HepG2 (cell line): ENCODE data around the gene CSMD2. TPM values are rescaled to one million over a fixed set of nuclear protein-coding genes. Genes with fewer than 3 reads are reported as not detected.

Experiments
- ATAC-seq: fragments of 200-7000 bp; cut with Tn5 transposase; 3 replicates; pipeline ENCODE4 v1.9.1; 2020; ENCODE audit warnings: mild to moderate bottlenecking, moderate library complexity
- BruUV-seq: library from RNA; stranded (reverse); fragments of 400-500 nt; replicated peaks from 2 replicates; lab custom pipeline; 2021; lab: Mats Ljungman, UMichigan
- CTCF ChIA-PET: fragments of 300-600 bp; formaldehyde crosslinking; extraction: SDS; loops from one replicate; lab custom pipeline; 2021; ENCODE audit warnings: low total read pairs, inconsistent platforms, low intra/inter-chr PET ratio; lab: Yijun Ruan, JAX
- POLR2A ChIA-PET: fragments of 350-600 bp; sonication (Branson Sonifier 250); formaldehyde crosslinking; loops from one replicate; lab custom pipeline; 2020; ENCODE audit warnings: antibody characterized with exemption, inconsistent platforms; lab: Yijun Ruan, JAX
- DNase-seq: peaks from one replicate; pipeline ENCODE4 v3.0.0-alpha.2; 2015; ENCODE audit warnings: low spot score
- FAIRE-seq: peaks from 3 replicates; lab custom pipeline; 2011; peaks lifted over from hg19 to GRCh38; lab: Jason Lieb, UNC
- H2AFZ ChIP-seq: one replicate; pipeline ENCODE4 v1.6.1; 2011; ENCODE audit warnings: low read length, inconsistent platforms
- H3K27ac ChIP-seq: fragments of 300-600 bp; 3 replicates; pipeline ENCODE4 v1.8.0; 2011; ENCODE audit warnings: mixed run types, mild to moderate bottlenecking, mixed read lengths, low read length, inconsistent platforms; ENCODE audit not compliant: insufficient read depth; ENCODE audit errors: extremely low read length
- H3K27me3 ChIP-seq, 2 experiments: fragments of 200-600 bp in 1 of 2; 2 replicates in 1 of 2; 3 replicates in 1 of 2; pipeline versions ENCODE4 v1.6.0 to v1.8.0; 2011; ENCODE audit warnings: low read length in 2 of 2, mild to moderate bottlenecking in 2 of 2, moderate library complexity in 2 of 2, inconsistent platforms in 1 of 2; ENCODE audit not compliant: insufficient read depth in 2 of 2, control insufficient read depth in 1 of 2
- H3K36me3 ChIP-seq, 2 experiments: fragments of 200-600 bp in 1 of 2; replicated peaks in 1 of 2; 2 replicates in 1 of 2; 3 replicates in 1 of 2; pipeline versions ENCODE4 v1.5.1 to v1.8.0; 2011; ENCODE audit warnings: low read length in 2 of 2, inconsistent platforms in 1 of 2; ENCODE audit not compliant: insufficient read depth in 2 of 2, control insufficient read depth in 1 of 2
- H3K4me1 ChIP-seq: 2 replicates; pipeline ENCODE4 v1.5.1; 2012; ENCODE audit warnings: low read length, inconsistent platforms; ENCODE audit not compliant: insufficient read depth
- H3K4me2 ChIP-seq: 2 replicates; pipeline ENCODE4 v1.6.0; 2011; ENCODE audit warnings: low read depth, low read length, inconsistent platforms
- H3K4me3 ChIP-seq, 3 experiments: fragments of 200-600 bp in 1 of 3; sonication (generic), shearing (Covaris generic) in 1 of 3; replicated peaks in 1 of 3; 2 replicates each; pipeline ENCODE4 v1.5.1; 2011 to 2016; ENCODE audit warnings: low read length in 3 of 3, inconsistent platforms in 2 of 3, low read depth in 2 of 3, mild to moderate bottlenecking in 2 of 3, control low read depth in 1 of 3, mixed read lengths in 1 of 3; ENCODE audit not compliant: insufficient read depth in 1 of 3
- H3K79me2 ChIP-seq: one replicate; pipeline ENCODE4 v1.6.1; 2011; ENCODE audit warnings: low read length, inconsistent platforms; ENCODE audit not compliant: insufficient read depth
- H3K9ac ChIP-seq: 2 replicates; pipeline ENCODE4 v1.6.0; 2011; ENCODE audit warnings: mild to moderate bottlenecking, low read depth, low read length, inconsistent platforms; ENCODE audit not compliant: insufficient read depth
- H3K9me3 ChIP-seq: 2 replicates; pipeline ENCODE4 v1.5.1; 2012; ENCODE audit warnings: mild to moderate bottlenecking, low read length
- H4K20me1 ChIP-seq: 2 replicates; pipeline ENCODE4 v1.6.0; 2011; ENCODE audit warnings: inconsistent platforms, mild to moderate bottlenecking, low read length, moderate library complexity; ENCODE audit not compliant: insufficient read depth
- BATF2 ChIP-seq: sonication (generic); formaldehyde crosslinking; IDR thresholded peaks from 2 replicates; pipeline ENCODE4 v1.8.0; 2022; ENCODE audit warnings: mild to moderate bottlenecking, missing genetic modification reagents, moderate library complexity
- CBX2 ChIP-seq, 2 experiments: fragments of 200-600 bp in 1 of 2; sonication (generic); formaldehyde crosslinking in 1 of 2; IDR thresholded peaks; 2 replicates each; pipeline versions ENCODE4 v1.7.0 to v1.8.1; 2018 to 2022; ENCODE audit warnings: low read depth in 2 of 2, low read length in 1 of 2, mild to moderate bottlenecking in 1 of 2, missing genetic modification reagents in 1 of 2
- GABPB1 ChIP-seq: IDR thresholded peaks from 2 replicates; pipeline ENCODE4 v1.6.1; 2016; ENCODE audit warnings: mild to moderate bottlenecking, missing genetic modification reagents, moderate library complexity, missing compliant biosample characterization
- HOXA7 ChIP-seq: sonication (generic); formaldehyde crosslinking; IDR thresholded peaks from 2 replicates; pipeline ENCODE4 v1.8.1; 2022; ENCODE audit warnings: mild to moderate bottlenecking, missing genetic modification reagents, moderate library complexity
- KDM3A ChIP-seq: IDR thresholded peaks from 2 replicates; pipeline ENCODE4 v1.6.1; 2018; ENCODE audit warnings: low read depth, missing compliant biosample characterization
- KLF13 ChIP-seq: sonication (generic); formaldehyde crosslinking; IDR thresholded peaks from 2 replicates; pipeline ENCODE4 v1.4.0; 2020; ENCODE audit warnings: mild to moderate bottlenecking, missing genetic modification reagents
- MXD4 ChIP-seq: IDR thresholded peaks from 2 replicates; pipeline ENCODE4 v1.6.1; 2016; ENCODE audit warnings: mild to moderate bottlenecking, missing biosample characterization, missing genetic modification reagents
- NFIB ChIP-seq: sonication (generic); formaldehyde crosslinking; IDR thresholded peaks from 2 replicates; pipeline ENCODE4 v1.9.0; 2021; ENCODE audit warnings: missing genetic modification reagents, mild to moderate bottlenecking, borderline replicate concordance
- NFYC ChIP-seq: IDR thresholded peaks from 2 replicates; pipeline ENCODE4 v1.6.1; 2016; ENCODE audit warnings: missing genetic modification reagents, missing compliant biosample characterization
- NR1H2 ChIP-seq: sonication (generic); formaldehyde crosslinking; IDR thresholded peaks from 2 replicates; pipeline ENCODE4 v1.8.1; 2022; ENCODE audit warnings: low read depth, missing genetic modification reagents, borderline replicate concordance
- POLR2AphosphoS5 ChIP-seq: IDR thresholded peaks from 2 replicates; pipeline ENCODE4 v1.6.1; 2012; ENCODE audit warnings: low read depth, low read length
- SMC3 ChIP-seq: IDR thresholded peaks from 2 replicates; pipeline ENCODE4 v1.6.1; 2011; ENCODE audit warnings: low read length, improper control_type of control experiment
- TMF1 ChIP-seq: sonication (generic); formaldehyde crosslinking; IDR thresholded peaks from 2 replicates; pipeline ENCODE4 v1.8.1; 2022; ENCODE audit warnings: low read depth, missing genetic modification reagents
- ZNF136 ChIP-seq: sonication (generic); formaldehyde crosslinking; IDR thresholded peaks from 2 replicates; pipeline ENCODE4 v1.8.1; 2022; ENCODE audit warnings: low read depth, mild to moderate bottlenecking, moderate library complexity, missing genetic modification reagents
- ZNF235 ChIP-seq: sonication (generic); formaldehyde crosslinking; IDR thresholded peaks from 2 replicates; pipeline ENCODE4 v1.8.1; 2023; ENCODE audit warnings: mild to moderate bottlenecking, missing genetic modification reagents, borderline replicate concordance
- ZNF543 ChIP-seq: sonication (generic); formaldehyde crosslinking; IDR thresholded peaks from 2 replicates; pipeline ENCODE4 v1.4.0; 2020; ENCODE audit warnings: mild to moderate bottlenecking, missing genetic modification reagents
- ZNF597 ChIP-seq: sonication (generic); formaldehyde crosslinking; IDR thresholded peaks from 2 replicates; pipeline ENCODE4 v1.5.0; 2020; ENCODE audit warnings: missing genetic modification reagents
- WGBS: methylation state at CpG from one replicate; pipeline ENCODE4 v1.1.6; 2017; ENCODE audit warnings: low lambda C conversion rate; 5-methylcytosine and 5-hydroxymethylcytosine counted together
- in situ Hi-C: cut with HindIII; loops from 2 replicates; pipeline ENCODE4 v1.10.0; 2017; ENCODE audit warnings: low pct_unique_long_range_greater_than_20kb; ENCODE audit not compliant: extremely low pct_ligation_motif_present
- intact Hi-C: fragments of 100-400 bp; cut with micrococcal nuclease; formaldehyde crosslinking; loops from one replicate; pipeline ENCODE4 v1.10.0; 2022; ENCODE audit not compliant: unreplicated experiment
- polyA plus RNA-seq, 8 experiments: library from polyadenylated mRNA; depleted of rRNA in 3 of 8; stranded (reverse) in 7 of 8; unstranded in 1 of 8; fragments of >200 nt; fragmentation: Illumina TruSeq in 4 of 8; extraction: Trizol in 4 of 8; gene quantifications; 2 replicates each; pipeline versions ENCODE4 v1.2.1 to v1.2.3, GENCODE V29; 2011 to 2016; ENCODE audit warnings: low read depth in 4 of 8, missing spikeins in 1 of 8, mixed read lengths in 1 of 8; ENCODE audit not compliant: insufficient read depth in 1 of 8
- total RNA-seq, 5 experiments: library from RNA; depleted of rRNA; stranded (reverse); fragments of >200 nt; fragmentation: Illumina TruSeq; extraction: Trizol; gene quantifications; 2 replicates each; pipeline ENCODE4 v1.2.3, GENCODE V29; 2016; ENCODE audit warnings: low read depth in 1 of 5

Gene CSMD2
- total and polyA plus RNA-seq, 2 of the 13 experiments (the other 11 are each of a cell fraction or from before 2014, with no cell fraction given), result not detected

GRCh38 chr1:34054920-34055319 lies 110.1 kb downstream of the CSMD2 start:
- no peaks in the 10 kb centered on the region for H3K4me1 ChIP-seq
- no peak for TF ChIP-seq ZNF235 (CRISPR knock-in tag)
- no peak for TF ChIP-seq ZNF543 (CRISPR knock-in tag)
- TF ChIP-seq POLR2AphosphoS5, result no peak
- TF ChIP-seq NFYC, result no peak
- no peak for TF ChIP-seq HOXA7 (CRISPR knock-in tag)
- TF ChIP-seq, all 625 proteins: peak for 0
- no TSS peak for BruUV-seq
- CTCF ChIA-PET, result no interaction called here
- Histone ChIP-seq H3K27ac (no peak overlapping the region), H3K36me3 (no peaks in the 10 kb centered on the region), H3K4me2 (no peak overlapping the region), H3K79me2 (no peaks in the 10 kb centered on the region), H2AFZ (no peak overlapping the region), H3K9ac (no peak overlapping the region), H4K20me1 (no peaks in the 10 kb centered on the region), H3K4me3 (no peak overlapping the region), H3K27me3 (no peaks in the 10 kb centered on the region), H3K9me3 (peaks cover 15% of the 10 kb centered on the region)
- in situ Hi-C loops, result no loop called here
- DNase-seq (no peak), FAIRE-seq (no peak), ATAC-seq (no peak)
- POLR2A ChIA-PET, result no interaction called here
- WGBS, result 27% methylated on average over 1 of the region's 1 CpG
- intact Hi-C loops, result no loop called here

GRCh38 chr1:34053660-34054059 lies 111.4 kb downstream of the CSMD2 start:
- 52% methylated on average over 2 of the region's 2 CpGs for WGBS
- no peak overlapping the region for H2AFZ ChIP-seq
- H3K9ac ChIP-seq, result no peak overlapping the region
- POLR2A ChIA-PET, result no interaction called here
- no peaks in the 10 kb centered on the region for H4K20me1 ChIP-seq
- no peak overlapping the region for H3K4me2 ChIP-seq
- no peaks in the 10 kb centered on the region for H3K36me3 ChIP-seq
- peaks cover 23% of the 10 kb centered on the region for H3K9me3 ChIP-seq
- BruUV-seq, result no TSS peak
- H3K79me2 ChIP-seq, result no peaks in the 10 kb centered on the region
- no peak overlapping the region for H3K4me3 ChIP-seq
- TF ChIP-seq NFIB (CRISPR knock-in tag) (no peak), ZNF597 (CRISPR knock-in tag) (no peak), BATF2 (CRISPR knock-in tag) (no peak), KDM3A (CRISPR knock-in tag) (no peak), MXD4 (CRISPR knock-in tag) (no peak), GABPB1 (CRISPR knock-in tag) (no peak), ZNF136 (CRISPR knock-in tag) (no peak), SMC3 (no peak), NR1H2 (CRISPR knock-in tag) (no peak), TMF1 (no peak), CBX2 (IDR thresholded peaks at IDR 0.05; ENCODE audit: low read depth, low read length) (no peak), CBX2 (CRISPR knock-in tag; IDR thresholded peaks at IDR 0.05; ENCODE audit: low read depth) (no peak), KLF13 (CRISPR knock-in tag) (no peak)
- TF ChIP-seq, all 625 proteins: peak for 0
- Histone ChIP-seq H3K27me3 (no peaks in the 10 kb centered on the region), H3K4me1 (no peaks in the 10 kb centered on the region), H3K27ac (no peak overlapping the region)
- in situ Hi-C loops, result no loop called here
- intact Hi-C loops, result no loop called here
- ATAC-seq (no peak), DNase-seq (no peak), FAIRE-seq (no peak)
- CTCF ChIA-PET, result no interaction called here
